Activated CD4-positive, alpha-beta T cell treated with anti-CD3 and anti-CD28 coated beads, Interleukin-2, amount 10 ng/mL, durations not matched to agents 24 days and 14 days (primary cell): ENCODE results near the gene EDN3. TPM values are rescaled to one million over a fixed set of nuclear protein-coding genes. Genes with fewer than 3 reads are reported as not detected.

ENCODE experiments used
- DNase-seq: peaks from one replicate; pipeline ENCODE4 v3.0.0; 2022
- H3K27ac Mint-ChIP-seq: one replicate; pipeline ENCODE4 v1.8.0; 2022; ENCODE audit warnings: mild to moderate bottlenecking, mixed read lengths
- H3K27me3 Mint-ChIP-seq: one replicate; pipeline ENCODE4 v1.8.0; 2022; ENCODE audit warnings: mixed read lengths
- H3K36me3 Mint-ChIP-seq: one replicate; pipeline ENCODE4 v1.8.0; 2022; ENCODE audit warnings: low read depth, mild to moderate bottlenecking, mixed read lengths
- H3K4me1 Mint-ChIP-seq: one replicate; pipeline ENCODE4 v1.8.0; 2021; ENCODE audit warnings: mixed read lengths
- H3K4me3 Mint-ChIP-seq: one replicate; pipeline ENCODE4 v1.8.0; 2022; ENCODE audit warnings: mild to moderate bottlenecking, moderate library complexity, mixed read lengths
- H3K9me3 Mint-ChIP-seq: one replicate; pipeline ENCODE4 v1.8.0; 2021; ENCODE audit warnings: mixed read lengths
- intact Hi-C: fragments of 100-400 bp; cut with micrococcal nuclease; formaldehyde crosslinking; loops from one replicate; pipeline ENCODE4 v1.15.1; 2023
- total RNA-seq: library from RNA; stranded (reverse); gene quantifications from 2 replicates; pipeline ENCODE4 v1.2.3, GENCODE V29; 2022

EDN3 gene
- total RNA-seq, 1 donor from 2014 or later = not detected

DNA sequence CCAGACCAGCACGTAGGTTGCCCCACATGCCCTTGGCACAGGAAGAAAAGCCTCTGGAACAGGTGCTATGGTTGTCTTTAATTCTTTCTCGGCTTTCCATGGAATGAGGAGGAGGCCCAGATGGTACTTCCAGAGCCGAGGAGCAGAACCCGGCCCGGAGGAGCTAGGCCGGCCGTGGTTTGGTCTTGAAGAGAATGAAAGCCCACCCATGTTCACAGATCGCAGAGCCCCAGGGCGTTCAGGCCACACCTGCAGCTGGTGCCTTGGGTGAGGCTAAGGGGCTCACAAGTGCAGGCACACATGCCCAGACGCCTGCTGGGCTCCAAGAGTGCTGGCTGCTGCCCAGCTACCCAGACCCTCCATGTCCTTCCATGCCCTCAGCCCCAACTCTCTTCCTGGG is 20.0 kb downstream of the EDN3 start:
- H3K9me3 Mint-ChIP-seq = no peaks in the 10 kb centered on the region
- no peak overlapping the region for H3K27ac Mint-ChIP-seq
- no peak for DNase-seq
- peaks cover 6% of the 10 kb centered on the region for H3K27me3 Mint-ChIP-seq
- H3K36me3 Mint-ChIP-seq = no peaks in the 10 kb centered on the region
- no peaks in the 10 kb centered on the region for H3K4me1 Mint-ChIP-seq
- intact Hi-C loops = no loop called here
- no peak overlapping the region for H3K4me3 Mint-ChIP-seq

DNA sequence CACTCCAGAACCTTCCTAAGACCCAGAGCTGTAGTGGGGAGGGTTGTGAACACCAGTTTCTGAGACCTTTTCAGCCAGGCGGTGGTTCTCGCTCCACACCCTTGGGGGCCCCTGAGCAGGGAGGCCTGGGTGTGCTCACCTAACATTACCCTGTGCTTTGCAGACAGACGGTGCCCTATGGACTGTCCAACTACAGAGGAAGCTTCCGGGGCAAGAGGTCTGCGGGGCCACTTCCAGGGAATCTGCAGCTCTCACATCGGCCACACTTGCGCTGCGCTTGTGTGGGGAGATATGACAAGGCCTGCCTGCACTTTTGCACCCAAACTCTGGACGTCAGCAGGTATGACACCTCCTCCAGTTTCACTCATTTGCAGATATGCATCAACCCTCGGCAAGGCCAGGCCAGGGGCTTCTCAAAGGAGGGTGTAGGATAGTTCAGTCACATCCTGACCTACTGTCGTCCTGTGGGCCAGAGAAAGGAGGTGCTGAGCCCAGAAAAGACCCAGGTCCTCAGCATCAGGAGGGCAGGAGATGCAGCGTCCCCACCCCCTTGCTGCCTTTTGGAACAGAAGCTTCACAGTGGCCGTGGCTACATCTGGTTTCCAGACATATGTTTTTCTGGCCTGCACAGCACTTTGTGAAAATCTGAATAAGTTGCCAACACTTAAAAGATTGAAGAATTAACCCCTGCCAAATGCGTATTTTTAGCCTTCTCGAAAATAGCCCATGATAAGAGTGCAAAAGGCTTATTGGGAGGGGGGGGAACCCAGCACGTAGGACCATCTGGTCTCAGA is 20.6 kb downstream of the EDN3 start:
- Mint-ChIP-seq H3K27me3 (peaks cover 8% of the 10 kb centered on the region), H3K27ac (no peak overlapping the region), H3K9me3 (no peaks in the 10 kb centered on the region), H3K4me1 (no peaks in the 10 kb centered on the region), H3K36me3 (no peaks in the 10 kb centered on the region), H3K4me3 (no peak overlapping the region)
- intact Hi-C loops = no loop called here
- no peak for DNase-seq

DNA sequence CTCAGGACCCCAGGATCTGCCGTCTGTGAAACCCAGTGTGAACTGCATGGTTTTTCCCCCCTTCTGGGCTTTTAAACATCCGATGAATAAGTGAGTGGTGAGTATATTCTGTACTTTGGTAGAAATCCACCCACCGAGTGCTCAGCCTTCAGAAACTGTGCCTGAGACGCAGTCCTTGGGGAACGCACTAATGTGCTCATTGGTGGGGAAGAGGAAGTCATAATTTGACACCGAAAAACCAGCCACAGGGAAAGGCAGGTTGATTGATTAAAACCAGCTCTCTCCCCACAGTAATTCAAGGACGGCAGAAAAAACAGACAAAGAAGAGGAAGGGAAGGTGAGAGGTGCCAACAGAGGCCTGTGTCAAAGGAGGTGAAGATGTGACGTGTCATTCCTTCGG is 21.7 kb downstream of the EDN3 start:
- Mint-ChIP-seq H3K27me3 (peaks cover 8% of the 10 kb centered on the region), H3K4me1 (no peaks in the 10 kb centered on the region), H3K9me3 (no peaks in the 10 kb centered on the region), H3K27ac (no peak overlapping the region), H3K4me3 (no peak overlapping the region), H3K36me3 (no peaks in the 10 kb centered on the region)
- DNase-seq = no peak
- intact Hi-C loops = no loop called here

DNA sequence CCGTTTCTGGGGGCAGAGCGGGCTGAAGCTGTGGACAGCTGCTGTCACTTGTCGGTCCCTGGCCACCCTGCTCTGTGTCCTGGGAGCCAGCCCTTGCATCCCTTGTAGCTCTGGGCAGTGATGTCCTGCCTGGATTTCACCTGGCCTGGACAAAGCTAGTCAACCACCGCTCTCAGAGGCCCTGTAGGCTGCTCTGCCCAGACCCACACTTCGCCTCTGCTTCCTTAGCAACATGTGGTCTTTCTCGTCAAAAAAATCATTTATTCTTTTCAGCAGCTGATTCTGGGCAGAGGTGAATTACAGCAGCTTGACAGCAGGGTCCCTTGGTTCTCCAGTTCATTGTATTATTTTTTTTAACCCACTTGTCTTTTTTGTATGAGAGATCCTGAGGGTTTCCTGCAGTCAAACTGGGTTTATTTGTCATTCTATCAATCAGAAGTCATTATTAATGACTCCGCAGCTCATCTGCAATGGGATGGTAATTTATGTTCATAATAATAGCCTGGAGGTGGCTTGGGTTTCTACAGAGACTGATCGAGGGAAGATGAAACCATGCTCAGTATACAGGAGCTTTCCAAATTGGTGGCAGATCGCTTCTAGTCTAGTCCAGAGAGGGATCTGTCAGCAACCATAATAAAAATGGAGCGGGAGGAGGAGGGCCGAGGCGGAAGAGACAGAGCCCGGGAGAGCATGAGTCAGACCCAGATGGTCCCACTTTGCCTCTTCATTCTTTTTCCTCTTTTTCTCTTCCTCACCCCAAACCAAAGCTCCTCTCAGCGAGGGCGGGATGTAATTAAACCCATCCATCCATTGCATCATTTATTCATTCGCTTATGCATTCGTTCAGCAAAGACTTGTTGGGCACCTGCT is 22.4 kb downstream of the EDN3 start:
- Mint-ChIP-seq H3K4me3 (no peak overlapping the region), H3K4me1 (no peaks in the 10 kb centered on the region), H3K36me3 (no peaks in the 10 kb centered on the region), H3K27ac (no peak overlapping the region), H3K9me3 (no peaks in the 10 kb centered on the region), H3K27me3 (peaks cover 8% of the 10 kb centered on the region)
- no peak for DNase-seq
- intact Hi-C loops = no loop called here

DNA sequence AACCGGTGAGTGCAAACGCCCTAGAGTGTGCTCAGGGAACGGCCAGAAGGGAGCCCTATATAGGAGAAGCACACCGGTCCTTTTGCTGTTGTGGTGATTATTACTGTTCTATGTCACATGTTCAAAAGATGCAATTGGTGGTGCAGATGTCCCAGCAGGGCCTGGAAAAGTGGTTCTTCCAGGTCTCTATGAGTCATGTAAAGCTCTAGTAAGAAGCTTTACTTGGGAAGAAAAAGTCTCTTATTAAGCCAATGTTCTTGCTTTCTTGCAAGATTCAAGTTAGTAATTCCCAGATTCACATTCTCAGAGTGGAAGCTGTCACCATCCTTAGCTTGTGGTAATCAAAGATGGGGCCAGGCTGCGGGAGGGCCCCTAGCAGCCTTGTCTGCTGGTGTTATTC is 23.3 kb downstream of the EDN3 start:
- no peaks in the 10 kb centered on the region for H3K36me3 Mint-ChIP-seq
- H3K9me3 Mint-ChIP-seq = no peaks in the 10 kb centered on the region
- peaks cover 8% of the 10 kb centered on the region for H3K27me3 Mint-ChIP-seq
- H3K27ac Mint-ChIP-seq = no peak overlapping the region
- no peak for DNase-seq
- intact Hi-C loops = no loop called here
- H3K4me1 Mint-ChIP-seq = no peaks in the 10 kb centered on the region
- no peak overlapping the region for H3K4me3 Mint-ChIP-seq

DNA sequence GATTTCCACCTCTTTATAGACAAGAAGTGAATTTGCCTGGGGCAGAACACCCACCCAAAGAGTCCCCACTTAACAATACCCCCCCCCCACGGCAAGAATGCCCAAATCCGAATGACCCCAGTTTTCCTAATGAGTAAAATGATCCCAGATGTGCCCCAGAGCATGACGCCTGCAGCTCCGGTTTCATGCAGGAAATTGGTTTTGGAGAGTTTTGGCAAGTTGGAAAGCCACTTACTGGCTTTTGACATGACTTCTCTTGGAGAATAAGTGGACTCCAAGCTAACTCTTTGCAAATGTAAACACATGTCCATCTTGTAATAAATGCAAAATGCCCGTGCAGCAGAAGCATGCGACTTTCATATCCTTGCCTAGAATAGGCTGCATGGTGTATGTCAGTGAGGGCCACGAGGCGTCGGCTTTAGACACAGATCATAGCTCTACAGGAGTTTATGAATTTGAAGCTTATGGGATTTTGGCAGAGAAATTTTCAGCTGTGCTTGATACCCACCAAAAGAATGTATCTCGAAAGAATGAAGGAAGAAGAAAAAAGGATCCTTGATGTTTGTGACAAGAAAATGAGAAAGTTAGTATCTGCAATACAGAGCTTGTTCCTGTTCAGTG is 24.2 kb downstream of the EDN3 start:
- no peaks in the 10 kb centered on the region for H3K36me3 Mint-ChIP-seq
- no peak overlapping the region for H3K27ac Mint-ChIP-seq
- no peak overlapping the region for H3K4me3 Mint-ChIP-seq
- no peaks in the 10 kb centered on the region for H3K9me3 Mint-ChIP-seq
- DNase-seq = no peak
- H3K4me1 Mint-ChIP-seq = no peaks in the 10 kb centered on the region
- peaks cover 13% of the 10 kb centered on the region for H3K27me3 Mint-ChIP-seq
- intact Hi-C loops = no loop called here

DNA sequence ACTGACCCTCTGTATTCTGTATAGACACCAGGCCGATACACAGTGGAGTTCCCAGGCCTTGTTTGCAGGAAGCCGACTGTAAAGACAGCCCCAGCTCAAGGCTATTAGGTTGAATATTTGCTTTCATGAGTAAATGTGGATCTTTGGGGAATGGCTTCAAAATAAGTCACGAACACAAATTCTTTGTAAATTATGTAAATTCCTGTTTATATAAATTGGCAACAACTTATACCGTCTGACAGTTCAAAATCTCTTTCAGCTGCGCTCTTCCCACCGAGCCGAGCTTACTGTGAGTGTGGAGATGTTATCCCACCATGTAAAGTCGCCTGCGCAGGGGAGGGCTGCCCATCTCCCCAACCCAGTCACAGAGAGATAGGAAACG is 24.7 kb downstream of the EDN3 start:
- Mint-ChIP-seq H3K27me3 (peaks cover 13% of the 10 kb centered on the region), H3K36me3 (no peaks in the 10 kb centered on the region), H3K27ac (no peak overlapping the region), H3K4me3 (no peak overlapping the region), H3K9me3 (no peaks in the 10 kb centered on the region), H3K4me1 (no peaks in the 10 kb centered on the region)
- intact Hi-C loops = no loop called here
- no peak for DNase-seq

DNA sequence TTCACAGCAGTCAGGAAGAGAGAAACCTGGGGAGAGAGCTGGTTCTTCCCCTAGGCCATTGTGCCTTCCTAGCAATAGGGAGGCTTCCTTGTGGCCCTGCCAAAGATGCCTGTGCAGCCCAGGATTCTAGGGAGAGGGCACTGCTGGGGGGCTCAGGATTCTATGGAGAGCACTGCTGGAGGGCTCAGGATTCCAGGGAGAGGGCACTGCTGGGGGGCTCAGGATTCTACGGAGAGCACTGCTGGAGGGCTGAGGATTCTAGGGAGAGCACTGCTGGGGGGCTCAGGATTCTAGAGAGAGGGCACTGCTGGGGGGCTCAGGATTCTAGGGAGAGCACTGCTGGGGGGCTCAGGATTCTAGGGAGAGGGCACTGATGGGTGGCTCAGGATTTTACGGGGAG is 25.8 kb downstream of the EDN3 start:
- no peak overlapping the region for H3K4me3 Mint-ChIP-seq
- no peak overlapping the region for H3K27ac Mint-ChIP-seq
- intact Hi-C loops = no loop called here
- no peaks in the 10 kb centered on the region for H3K4me1 Mint-ChIP-seq
- H3K27me3 Mint-ChIP-seq = peaks cover 17% of the 10 kb centered on the region
- H3K9me3 Mint-ChIP-seq = no peaks in the 10 kb centered on the region
- H3K36me3 Mint-ChIP-seq = no peaks in the 10 kb centered on the region
- DNase-seq = no peak

DNA sequence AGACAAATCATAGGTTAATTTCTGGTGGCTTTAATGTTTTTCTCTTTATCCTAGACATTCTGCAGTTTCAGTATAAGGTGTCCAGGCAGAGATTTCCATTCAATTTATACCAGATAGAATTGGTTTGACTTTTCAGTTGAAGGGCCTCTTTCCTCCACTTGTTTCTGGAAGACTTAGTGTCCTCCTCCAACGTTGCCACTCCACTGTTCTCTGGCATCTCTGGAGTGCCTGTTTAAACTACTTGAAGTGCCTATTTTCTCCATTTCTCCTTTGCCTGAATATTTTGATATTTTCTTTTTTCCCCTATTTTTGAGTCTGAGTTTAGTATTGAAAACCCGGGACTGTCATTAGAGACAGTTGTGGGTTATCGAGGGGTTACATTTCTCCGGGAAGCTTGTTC is 27.7 kb downstream of the EDN3 start:
- Mint-ChIP-seq H3K4me3 (no peak overlapping the region), H3K27ac (no peak overlapping the region), H3K4me1 (no peaks in the 10 kb centered on the region), H3K27me3 (peaks cover 16% of the 10 kb centered on the region), H3K9me3 (no peaks in the 10 kb centered on the region), H3K36me3 (no peaks in the 10 kb centered on the region)
- DNase-seq = no peak
- intact Hi-C loops = no loop called here

DNA sequence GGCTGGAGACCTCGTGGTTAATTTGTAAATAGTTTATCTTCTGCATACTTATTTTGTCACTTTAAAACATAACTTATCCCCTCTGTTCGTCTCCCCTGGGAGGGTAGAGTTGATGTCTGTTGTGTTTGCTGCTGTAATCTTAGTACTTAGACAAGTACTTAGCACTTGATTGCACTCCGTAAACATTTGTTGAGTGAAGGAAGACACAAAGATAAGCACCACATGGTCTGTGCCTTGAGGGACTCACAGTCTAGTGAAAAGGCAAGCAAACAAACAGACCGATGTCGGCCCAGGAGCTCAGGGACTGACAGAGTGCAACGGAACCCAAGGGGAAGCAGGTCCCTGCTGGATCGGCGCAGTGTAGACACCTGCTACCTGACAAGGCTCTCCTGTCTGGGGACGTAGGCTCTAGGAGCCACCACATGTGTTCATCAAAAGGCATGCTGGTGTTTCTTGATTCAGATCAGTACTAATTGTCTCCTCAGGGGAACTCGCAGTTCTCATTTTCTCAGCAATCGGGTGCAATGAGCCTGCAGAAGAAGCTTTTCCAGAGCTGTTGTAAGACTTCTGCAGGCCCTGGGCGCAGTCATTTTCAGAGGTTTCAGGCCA is 31.4 kb downstream of the EDN3 start:
- Mint-ChIP-seq H3K27me3 (peaks cover 14% of the 10 kb centered on the region), H3K27ac (no peak overlapping the region), H3K36me3 (no peaks in the 10 kb centered on the region), H3K4me1 (no peaks in the 10 kb centered on the region), H3K4me3 (no peak overlapping the region), H3K9me3 (no peaks in the 10 kb centered on the region)
- intact Hi-C loops = no loop called here
- DNase-seq = no peak

DNA sequence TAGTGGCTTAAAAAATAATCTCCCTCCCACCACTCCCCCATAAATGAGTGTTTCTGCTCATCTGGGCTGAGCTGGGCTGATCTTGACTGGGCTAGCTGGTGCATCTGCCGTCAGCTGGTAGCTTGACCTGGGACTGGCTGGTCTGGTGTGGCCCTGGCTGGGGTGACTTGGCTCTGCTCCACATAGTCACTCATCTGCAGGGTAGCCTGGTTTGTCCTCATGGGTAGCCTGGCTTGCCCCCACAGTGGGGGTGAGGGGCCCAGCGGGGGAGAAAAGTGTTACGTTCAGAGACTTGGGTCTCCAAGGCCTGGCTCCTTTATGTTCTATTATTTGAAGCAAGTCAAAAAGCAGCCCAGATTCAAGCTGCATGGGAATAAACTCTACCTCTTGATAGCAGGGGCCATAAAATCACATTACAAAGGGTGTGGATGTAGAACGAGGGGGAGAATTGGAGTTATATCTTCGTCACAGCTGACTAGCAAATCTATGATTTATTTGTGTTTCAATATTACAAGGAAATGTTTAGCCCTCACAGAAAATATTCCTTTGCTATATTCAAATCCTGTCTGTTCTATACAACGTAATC is 32.9 kb downstream of the EDN3 start:
- H3K36me3 Mint-ChIP-seq = no peaks in the 10 kb centered on the region
- no peak for DNase-seq
- no peak overlapping the region for H3K27ac Mint-ChIP-seq
- intact Hi-C loops = no loop called here
- H3K4me1 Mint-ChIP-seq = no peaks in the 10 kb centered on the region
- peaks cover 14% of the 10 kb centered on the region for H3K27me3 Mint-ChIP-seq
- H3K4me3 Mint-ChIP-seq = no peak overlapping the region
- no peaks in the 10 kb centered on the region for H3K9me3 Mint-ChIP-seq

DNA sequence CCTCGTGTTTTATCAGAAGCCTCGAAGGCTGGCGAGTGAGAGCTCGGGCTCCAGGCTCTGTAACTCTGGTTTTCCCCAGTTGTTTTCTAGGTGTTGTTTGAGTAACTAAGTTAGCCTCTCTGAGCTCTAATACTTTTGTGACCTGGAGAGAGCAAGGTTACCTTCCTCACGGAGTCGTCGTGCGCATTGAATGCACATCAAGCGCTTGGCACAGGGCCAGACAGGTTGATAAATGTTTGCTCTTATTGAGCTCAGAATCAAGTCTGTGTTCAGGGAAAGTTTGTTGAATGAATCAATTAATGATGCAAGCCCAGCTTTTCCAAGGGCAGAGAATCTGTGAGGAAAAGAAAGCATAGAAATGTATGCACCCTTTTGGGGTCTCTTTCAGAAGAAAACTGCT is 33.5 kb downstream of the EDN3 start:
- intact Hi-C loops = no loop called here
- Mint-ChIP-seq H3K4me1 (no peaks in the 10 kb centered on the region), H3K27me3 (peaks cover 12% of the 10 kb centered on the region), H3K4me3 (no peak overlapping the region), H3K27ac (no peak overlapping the region), H3K9me3 (no peaks in the 10 kb centered on the region), H3K36me3 (no peaks in the 10 kb centered on the region)
- no peak for DNase-seq

DNA sequence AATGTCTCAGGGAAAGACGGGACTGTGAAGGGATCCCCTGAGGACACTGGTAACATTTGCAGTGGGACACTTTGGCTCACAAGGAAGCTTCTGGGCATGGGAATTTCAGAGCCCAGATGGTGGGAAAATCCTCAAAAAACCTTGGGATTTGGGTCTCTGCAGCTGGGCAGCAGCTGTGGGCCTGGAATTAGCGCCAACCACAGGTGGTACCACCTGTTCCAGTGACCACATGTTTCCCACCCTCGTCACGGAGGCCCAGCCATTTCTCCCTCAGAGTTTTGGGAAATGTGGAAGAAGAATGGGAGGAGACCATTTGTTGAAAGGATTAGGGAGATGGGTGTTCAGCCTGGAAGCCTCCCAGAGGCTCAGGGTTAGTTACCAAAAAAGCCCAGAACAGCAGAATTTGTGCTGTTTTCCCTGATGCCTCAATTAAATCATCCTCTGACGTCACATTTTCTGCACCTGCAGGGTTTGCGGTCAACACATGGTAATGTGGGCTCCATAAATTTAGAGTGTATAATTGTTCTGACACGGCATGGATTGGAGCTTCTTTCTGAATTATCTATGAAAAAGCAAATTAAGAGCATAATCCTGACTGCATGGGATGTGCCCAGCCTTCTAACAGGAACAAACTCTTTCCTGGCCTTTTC is 34.4 kb downstream of the EDN3 start:
- Mint-ChIP-seq H3K27ac (no peak overlapping the region), H3K9me3 (no peaks in the 10 kb centered on the region), H3K36me3 (no peaks in the 10 kb centered on the region), H3K4me3 (no peak overlapping the region), H3K4me1 (no peaks in the 10 kb centered on the region), H3K27me3 (peaks cover 10% of the 10 kb centered on the region)
- DNase-seq = no peak
- intact Hi-C loops = no loop called here
